GM12874 (cell line): ENCODE results near the gene BNC2.

Source experiments
- CTCF ChIP-seq: IDR thresholded peaks from 2 replicates; pipeline ENCODE4 v1.5.1; 2011; ENCODE audit warnings: low read depth, mild to moderate bottlenecking, control low read depth, low read length, moderate library complexity; ENCODE audit not compliant: insufficient read depth

The BNC2 gene

GRCh38 chr9:16543225-16543624 lies 327.2 kb downstream of the BNC2 start:
- TF ChIP-seq CTCF = no peak

- no peak for TF ChIP-seq CTCF
Observed at GRCh38 chr9:16542290-16542689, 328.2 kb downstream of the BNC2 start.

GRCh38 chr9:16540743-16541613 lies 329.5 kb downstream of the BNC2 start:
- no peak for TF ChIP-seq CTCF

GRCh38 chr9:16535555-16535954 lies 334.9 kb downstream of the BNC2 start:
- no peak for TF ChIP-seq CTCF

GRCh38 chr9:16532681-16533450 lies 337.6 kb downstream of the BNC2 start:
- no peak for TF ChIP-seq CTCF

- no peak for TF ChIP-seq CTCF
Observed at GRCh38 chr9:16532272-16532671, 338.2 kb downstream of the BNC2 start.

- TF ChIP-seq CTCF = no peak
Observed at GRCh38 chr9:16530669-16531642, 339.5 kb downstream of the BNC2 start.
